HG03139 (cell line): Measurements from ENCODE around the gene BAD.
"Not testable (repeated sequence)": the region's sequence is repeated elsewhere in the genome, so short reads cannot be mapped to it uniquely, and the experiment has no call there.

Experiments
- ATAC-seq: cut with Tn5 transposase; IDR thresholded peaks from one replicate; pipeline ENCODE4 v1.9.1; 2021; ENCODE audit not compliant: unreplicated experiment

Gene BAD

DNA sequence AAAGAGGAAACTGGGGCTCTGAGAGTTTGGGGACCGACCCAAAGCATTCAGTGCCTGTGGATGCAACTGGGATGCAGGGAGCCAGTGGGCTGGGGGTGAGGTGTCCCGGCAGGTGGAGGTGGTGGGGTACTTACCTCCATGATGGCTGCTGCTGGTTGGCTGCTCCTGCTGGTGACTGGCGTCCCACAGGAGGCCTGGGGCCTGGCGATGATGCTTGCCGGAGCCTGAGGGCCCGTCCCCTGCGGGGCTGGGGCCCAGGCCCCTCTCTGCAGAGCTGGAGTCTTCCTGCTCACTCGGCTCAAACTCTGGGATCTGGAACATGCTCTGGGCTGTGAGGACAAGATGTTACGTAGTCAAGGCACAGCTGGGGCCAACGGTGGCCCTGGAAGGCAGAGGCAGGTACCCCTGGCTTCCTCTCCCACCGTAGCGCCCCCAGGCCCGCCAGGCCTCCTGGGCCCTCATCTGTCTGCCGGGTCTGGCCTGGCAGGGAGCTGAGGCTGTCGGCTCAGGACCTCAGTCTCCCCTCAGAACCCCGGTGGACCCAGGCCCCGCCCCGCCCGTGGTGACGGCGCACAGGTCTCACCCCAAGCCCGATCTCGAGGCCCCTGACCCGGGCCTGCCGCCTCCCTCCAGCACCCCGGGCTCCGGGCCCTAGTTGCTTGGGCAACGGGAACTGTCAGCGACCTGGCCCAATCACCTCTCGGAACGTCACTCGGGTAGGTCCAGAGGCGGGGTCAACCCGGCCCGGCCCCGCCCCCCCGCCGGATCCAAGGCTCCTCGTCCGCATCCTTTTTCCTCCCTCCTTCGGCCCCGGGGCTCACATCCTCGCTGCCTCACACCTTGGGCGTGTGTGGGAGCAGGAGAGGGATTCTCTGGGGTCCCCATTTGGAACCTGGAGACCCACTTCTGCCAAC lies at the start of gene BAD:
Gene BAD (minus strand): TSS at position 618 of the 914 bp plus-strand sequence. CDS start 297 bp downstream, at position 321.
- peak; percentile 60 for ATAC-seq

DNA sequence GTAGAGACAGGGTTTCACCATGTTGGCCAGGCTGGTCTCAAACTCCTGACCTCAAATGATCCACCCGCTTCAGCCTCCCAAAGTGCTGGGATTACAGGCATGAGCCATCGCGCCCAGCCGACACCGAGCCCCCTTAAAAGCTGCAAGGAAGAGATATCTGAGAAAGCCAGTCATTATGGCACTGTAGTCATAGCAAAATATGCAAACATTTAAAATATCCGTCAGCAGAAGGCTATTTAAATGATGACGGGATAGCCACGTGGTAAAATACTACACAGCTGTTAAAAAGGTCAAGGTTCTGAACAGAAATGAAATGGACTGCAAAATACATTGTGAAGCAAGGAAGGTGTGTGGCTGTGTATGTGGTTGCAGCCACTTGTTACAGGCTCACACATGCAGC lies 49.1 kb upstream of the BAD start:
- no peak for ATAC-seq

DNA sequence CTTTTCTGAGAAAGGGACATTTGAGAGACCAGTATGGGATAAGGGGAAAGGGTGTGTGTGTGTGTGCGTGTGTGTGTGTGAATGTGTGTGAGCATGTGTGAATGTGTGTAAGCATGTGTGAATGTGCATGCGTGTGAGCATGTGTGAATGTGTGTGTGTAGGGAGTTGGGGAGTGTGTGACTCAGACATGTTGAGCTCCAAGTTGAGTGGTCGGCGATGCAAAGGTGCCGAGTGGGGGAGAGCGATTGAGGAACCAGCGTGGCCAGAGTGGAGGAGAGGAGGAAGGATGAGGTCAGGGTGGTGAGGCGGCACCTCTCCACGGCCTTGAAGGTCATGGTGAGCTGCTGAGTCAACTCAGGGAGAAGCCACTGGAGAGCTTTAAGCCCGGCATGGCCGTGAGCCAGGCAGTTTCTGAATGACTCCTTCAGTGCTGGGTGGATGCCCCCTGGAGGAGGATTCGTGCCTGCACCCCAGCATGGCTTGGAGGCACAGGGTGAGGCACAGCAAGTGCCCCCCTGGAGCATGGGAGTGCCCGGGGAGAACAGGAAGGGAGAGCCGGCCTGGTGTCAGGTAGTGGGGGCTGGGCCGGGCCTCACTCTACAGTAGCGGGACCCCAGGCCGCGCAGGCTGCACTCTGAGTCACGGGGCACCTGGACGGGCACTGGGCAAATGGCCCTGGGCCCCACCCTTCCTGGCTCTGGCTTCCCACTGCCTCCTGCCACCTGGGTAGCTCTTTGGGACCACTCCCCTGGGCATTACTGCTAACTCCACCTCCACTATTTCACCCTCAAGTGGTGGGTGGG lies 47.3 kb upstream of the BAD start:
- ATAC-seq = no peak

DNA sequence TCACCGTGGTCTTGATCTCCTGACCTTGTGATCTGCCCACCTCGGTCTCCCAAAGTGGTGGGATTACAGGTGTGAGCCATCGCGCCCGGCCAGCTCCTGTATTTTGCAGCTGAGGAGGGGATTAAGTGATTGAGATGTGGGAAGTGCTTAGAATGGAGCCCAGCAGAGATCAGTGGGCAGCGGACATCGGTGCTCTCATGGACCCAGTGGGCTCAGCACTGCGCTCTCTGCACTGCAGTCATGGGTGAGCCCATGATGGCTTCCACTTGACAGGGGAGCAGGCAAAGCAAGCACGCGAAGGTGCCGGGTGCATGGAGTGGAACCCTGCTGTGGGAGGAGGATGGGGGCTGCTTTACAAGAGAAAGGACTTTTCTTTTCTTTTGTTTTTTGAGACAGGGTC lies 46.4 kb upstream of the BAD start:
- ATAC-seq = no peak

DNA sequence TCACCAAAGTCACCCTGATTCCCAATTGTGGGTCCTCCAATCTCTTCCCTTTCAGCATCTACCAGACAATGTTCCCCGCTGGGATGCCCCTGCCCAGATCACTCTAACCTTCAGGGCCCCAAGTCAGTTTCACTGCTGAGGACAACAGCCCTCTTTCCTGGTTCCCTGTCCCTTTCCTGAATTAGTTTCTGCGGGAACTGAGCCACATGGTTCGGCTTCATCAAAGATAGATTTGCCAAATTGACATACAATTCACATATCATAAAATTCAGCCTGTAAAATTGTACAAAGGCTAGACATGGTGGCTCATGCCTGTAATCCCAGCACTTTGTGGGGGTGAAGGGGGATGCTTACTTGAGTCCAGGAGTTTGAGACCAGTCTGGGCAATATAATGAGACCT lies 43.5 kb upstream of the BAD start:
- no peak for ATAC-seq

DNA sequence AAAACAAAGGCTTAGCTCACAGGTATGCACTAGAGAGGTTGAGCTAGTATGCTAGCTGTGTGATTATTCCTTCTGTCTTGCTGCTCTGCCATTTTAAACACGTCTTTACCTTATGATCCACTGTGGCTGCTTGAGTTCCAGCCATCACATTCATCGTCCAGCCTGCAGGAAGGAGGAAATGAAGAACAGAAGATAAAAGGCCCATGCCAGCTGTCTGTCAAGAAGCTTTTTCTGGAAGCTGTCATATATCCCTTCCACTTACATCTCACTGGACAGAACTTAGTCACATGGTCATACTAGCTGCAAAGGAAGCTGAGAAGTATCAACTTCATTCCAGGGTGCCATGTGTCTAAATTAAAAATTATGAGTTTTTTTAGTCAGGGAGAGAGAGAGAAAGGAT lies 42.9 kb upstream of the BAD start:
- no peak for ATAC-seq

DNA sequence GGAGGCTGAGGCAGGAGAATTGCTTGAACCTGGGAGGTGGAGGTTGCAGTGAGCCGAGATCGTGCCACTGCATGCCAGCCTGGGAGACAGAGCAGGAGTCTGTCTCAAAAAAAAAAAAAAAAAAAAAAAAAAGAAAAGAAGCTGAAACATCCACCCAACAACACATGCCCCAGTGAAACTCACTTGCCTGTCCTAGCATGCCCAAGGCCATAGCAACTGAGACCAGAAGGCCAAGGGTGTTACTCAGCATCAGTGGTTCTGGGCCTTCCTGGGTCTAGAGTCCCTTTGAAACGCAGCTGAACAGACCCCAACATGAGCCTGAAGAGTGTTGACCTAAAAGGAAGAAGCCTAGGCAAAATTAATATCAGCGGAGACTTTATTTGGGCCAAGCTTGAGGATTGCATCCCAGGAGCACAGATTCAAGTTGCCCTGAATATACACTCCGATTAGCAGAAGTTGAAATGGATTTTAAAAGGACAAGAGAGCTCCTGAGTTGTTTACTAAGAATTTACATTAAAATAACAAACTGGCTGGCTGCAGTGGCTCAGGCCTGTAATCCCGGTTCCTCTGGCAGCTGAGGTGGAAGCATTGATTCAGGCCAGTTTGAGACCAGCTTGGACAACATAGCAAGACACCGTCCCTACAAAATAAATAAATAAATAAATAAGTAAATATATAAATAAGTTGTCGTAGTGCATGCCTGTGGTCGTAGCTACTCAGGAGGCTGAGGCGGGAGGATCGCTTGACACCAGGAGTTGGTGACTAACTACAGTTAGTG lies 40.4 kb upstream of the BAD start:
- no peak for ATAC-seq

DNA sequence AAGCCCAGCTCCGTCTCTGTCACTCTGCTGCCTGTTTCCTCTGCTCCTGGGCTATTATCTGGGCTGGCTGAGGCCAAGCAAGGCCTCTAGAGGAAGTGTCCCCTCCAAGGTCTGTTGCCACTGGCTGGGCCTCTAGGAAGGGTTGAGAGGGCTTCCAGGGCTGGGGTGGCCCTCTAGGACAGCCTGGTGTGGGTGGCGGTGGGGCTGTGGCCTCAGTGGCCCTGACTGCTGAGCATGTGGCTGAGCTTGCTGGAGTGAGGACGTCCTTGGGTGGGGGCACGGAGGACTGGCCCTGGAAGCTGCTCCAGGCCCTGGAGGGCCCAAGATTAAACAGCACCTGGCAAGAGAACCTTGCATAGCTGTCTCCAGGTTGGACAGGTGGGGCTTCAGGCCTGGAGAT lies 39.5 kb upstream of the BAD start:
- ATAC-seq = not testable (repeated sequence)

DNA sequence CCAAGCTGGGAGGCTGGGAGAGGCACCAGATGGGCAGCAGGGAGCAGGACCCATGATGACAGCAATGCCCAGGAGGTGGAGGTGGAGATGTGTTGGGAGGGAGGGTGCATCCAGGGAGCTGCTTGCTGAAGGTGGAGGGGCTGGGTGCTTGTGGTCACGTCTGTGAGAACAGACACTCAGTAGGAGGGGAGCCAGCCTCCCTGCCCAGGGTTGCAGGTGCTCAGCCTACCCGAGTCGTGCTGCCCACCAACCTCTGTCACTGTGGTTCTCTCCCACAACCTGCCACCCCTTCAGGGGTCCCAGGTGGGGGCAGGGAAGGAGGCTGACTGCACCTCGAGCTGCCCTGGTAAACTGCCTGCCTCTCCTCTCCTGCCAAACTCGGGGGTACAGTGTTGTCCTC lies 38.9 kb upstream of the BAD start:
- no peak for ATAC-seq

DNA sequence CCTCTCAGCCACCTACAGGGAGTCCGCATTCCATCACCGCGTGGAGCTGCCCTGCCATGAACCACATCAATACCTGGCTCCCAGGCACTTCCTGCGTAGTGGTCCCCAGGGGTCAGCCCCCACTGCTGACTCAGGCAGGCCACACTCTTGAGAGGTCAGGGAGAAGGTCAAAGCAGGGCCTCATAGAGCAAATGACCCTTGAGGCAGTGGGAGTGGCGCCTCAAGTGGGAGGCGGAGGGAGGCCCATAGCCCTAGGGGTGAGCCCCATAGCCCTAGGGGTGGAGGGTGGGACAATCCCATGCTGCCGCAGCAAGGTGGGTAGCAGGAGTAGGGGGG lies 38.4 kb upstream of the BAD start:
- ATAC-seq = no peak

DNA sequence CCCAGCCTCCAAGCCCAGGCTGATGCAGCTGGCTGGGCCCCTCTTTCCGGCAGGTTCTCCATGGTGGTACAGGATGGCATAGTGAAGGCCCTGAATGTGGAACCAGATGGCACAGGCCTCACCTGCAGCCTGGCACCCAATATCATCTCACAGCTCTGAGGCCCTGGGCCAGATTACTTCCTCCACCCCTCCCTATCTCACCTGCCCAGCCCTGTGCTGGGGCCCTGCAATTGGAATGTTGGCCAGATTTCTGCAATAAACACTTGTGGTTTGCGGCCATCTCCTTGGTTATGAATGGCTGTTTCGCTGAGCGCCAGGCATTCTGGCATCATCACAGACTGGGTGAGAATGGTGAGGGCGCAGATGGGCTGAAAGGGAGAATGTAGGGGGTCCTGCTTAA lies 37.1 kb upstream of the BAD start:
- ATAC-seq = no peak

DNA sequence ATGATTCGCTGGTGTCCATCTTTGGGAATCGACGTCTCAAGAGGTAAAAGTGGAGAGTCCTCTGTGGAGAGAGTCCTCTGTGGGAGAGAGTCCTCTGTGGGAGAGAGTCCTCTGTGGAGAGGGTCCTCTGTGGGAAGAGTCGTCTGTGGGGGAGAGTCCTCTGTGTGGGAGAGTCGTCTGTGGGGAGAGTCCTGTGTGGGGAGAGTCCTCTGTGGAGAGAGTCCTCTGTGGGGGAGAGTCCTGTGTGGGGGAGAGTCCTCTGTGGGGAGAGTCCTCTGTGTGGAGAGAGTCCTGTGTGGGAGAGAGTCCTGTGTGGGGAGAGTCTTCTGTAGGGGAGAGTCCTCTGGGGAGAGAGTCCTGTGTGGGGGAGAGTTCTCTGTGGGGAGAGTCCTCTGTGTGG lies 36.6 kb upstream of the BAD start:
- ATAC-seq = no peak

DNA sequence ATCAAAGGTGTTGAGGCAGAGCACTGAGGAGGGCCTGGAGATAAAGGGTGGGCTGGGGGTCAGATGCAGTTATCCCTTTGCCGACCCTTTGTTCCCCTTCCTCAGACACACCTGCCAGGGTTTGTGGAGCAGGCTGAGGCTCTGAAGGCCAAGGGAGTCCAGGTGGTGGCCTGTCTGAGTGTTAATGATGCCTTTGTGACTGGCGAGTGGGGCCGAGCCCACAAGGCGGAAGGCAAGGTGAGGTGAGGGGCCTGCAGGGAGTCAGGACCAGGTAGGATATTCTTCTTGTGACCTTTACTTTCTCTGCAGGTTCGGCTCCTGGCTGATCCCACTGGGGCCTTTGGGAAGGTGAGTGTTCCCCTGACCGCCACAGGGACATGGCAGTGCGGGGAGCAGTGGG lies 36.1 kb upstream of the BAD start:
- no peak for ATAC-seq

DNA sequence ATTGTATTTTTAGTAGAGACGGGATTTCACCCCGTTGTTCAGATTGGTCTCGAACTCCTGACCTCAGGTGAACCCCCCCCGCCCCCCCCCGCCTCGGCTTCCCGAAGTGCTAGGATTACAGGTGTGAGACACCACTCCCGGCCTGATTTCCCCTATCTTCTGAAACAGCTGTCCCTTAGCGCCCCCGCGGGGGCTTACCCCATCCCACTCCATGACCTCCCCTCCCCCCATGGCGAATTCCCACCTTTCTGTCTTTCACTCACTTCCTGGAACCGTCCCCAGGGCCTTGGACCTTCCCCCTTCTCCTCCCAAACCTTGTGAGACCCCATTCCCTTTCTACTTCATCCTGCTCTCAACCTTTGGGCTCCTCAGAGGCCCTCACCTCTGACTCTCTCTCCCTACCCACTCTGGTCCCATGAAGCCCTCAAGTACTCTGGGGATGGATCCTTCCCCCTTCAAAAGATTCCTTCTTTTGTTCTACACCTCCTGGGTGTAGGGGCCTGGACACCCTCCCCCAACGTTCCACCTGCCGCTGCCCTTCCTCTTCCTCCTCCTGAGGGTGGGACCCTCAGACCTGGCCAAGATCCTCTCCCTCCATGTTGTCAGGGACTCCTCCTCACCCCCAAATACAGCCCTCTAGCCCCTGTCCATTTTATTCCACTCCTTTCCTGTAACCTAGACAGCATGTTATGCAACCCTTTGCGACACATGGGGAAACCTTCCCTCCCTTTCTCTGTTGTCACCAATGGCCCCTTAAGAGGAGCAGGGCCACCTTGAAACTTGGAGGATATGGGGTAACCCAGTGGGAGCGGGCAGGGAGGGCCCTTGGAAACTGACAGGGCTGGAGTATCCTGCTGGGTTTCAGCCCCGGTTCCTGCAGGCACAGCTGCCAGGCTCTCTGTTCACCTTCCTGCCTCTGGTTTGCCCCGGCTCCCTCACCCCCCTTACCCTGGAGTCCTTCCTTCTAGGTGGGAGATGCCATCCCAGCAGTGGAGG lies 34.6 kb upstream of the BAD start:
- ATAC-seq = no peak

DNA sequence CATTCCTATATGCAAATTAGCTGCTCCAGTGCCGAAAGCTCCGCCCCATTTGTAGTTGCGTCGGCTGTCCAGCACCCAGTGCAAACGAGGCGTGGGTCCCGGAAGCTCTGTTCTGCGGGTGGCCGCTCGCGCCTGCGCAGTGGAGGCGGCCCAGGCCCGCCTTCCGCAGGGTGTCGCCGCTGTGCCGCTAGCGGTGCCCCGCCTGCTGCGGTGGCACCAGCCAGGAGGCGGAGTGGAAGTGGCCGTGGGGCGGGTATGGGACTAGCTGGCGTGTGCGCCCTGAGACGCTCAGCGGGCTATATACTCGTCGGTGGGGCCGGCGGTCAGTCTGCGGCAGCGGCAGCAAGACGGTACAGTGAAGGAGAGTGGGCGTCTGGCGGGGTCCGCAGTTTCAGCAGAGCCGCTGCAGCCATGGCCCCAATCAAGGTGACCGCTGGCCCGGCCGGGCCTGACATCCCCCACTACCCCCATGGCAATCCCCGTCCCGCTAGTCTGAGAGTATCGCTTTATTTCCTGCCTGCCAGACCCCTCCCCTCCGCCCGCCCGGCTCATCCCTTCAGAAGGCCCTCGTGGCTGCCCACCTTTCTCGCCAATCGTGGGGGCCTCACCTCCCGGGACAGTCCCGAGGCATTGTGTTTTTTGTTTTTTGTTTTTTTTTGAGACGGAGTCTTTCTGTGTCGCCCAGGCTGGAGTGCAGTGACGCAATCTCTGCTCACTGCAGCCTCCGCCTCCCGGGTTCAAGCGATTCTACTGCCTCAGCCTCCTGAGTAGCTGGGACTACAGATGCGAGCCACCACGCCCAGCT lies 33.7 kb upstream of the BAD start, which contains the start of gene PRDX5:
Gene PRDX5 (plus strand): TSS at position 161 of the 805 bp plus-strand sequence. CDS start 95 bp downstream, at position 256.
- peak; percentile 61 for ATAC-seq

DNA sequence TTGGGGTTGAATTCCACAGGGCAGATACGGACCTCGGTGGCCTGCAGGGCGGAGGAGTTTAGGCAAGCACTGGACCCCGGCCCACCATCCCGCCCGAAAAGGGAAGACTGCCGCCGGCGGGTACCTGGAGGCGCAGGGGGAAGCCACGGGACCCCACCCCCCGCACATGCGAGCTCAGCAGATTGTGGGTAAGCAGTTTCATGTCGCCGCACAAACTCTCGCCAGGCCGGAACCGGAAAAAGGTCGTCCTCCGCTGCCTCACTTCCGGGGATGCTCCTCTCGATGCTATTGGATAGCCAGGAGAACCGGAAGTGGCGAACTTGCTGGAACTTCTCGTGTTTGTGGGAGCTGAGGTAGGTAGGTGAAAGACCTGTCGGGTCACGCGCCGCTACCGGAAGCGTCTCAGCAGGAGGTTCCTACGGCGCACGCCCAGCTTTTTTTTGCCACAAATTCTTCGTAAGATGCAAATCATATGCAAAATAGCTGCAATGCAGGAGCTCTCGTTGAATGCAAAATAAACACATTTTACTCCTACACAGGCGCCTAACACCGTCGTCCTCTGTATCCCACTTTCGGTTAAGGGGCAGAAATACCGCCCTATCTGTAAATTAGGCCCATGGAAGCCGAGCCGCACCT lies 33.0 kb upstream of the BAD start, which contains the start of gene TRMT112:
Gene TRMT112 (minus strand): TSS at position 235 of the 636 bp plus-strand sequence. CDS start 33 bp downstream, at position 202.
- peak; percentile 52 for ATAC-seq

DNA sequence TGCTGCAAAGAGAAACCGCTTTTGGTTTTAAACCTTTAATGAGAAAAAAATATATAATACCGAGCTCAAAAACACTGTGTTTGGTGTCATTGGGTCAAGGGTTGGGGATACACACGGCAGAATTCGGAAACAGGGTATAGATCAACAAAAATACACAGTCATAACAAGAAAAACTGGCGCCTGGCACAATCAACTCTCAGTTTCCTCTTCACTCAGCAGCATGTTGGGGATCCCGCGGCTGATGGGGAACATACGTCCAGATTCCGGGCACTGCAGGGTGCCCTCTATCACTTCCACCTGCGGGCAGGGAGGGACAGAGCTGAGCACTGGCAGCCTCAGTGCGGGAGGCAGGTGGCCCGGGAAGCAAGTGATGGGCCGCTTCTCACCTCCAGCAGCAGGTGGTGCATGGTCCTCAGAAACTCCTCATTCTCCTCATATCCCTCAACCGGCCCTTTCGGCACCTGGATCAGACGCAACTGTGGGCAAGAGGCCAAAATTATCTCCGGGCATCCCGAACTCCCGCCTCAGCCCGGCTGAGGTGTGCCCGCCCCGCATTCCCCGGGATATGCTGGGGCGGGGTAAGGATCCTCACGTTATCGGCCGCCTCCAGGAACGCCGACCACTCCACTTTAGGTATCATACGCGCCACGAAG lies 32.3 kb upstream of the BAD start:
- ATAC-seq = no peak
